ENCODE data around the gene TIMM10B. TPM values are rescaled to one million over a fixed set of nuclear protein-coding genes. Genes with fewer than 3 reads are reported as not detected.
"Not testable (repeated sequence)": the region's sequence is repeated elsewhere in the genome, so short reads cannot be mapped to it uniquely, and the experiment has no call there.

Gene TIMM10B
- total and polyA plus RNA-seq, 2 experiments from 2014 or later, result 56.3 to 65.8 TPM

DNA sequence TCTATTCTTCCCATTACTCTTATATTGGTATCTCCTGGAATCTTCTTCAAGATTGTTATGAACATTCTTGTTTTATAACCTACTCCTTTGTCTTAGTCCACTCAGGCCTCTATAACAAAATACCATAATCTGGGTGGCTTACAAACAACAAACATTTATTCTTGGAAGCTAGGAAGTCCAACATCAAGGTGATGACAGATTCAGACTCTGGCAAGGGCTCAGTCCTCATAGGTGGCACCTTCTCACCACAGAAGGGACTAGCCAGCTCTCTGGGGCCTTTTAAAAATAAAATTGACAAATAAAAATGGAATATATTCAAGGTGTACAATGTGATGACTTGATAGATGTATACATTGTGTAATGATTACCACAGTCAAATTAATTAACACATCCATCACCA lies 35.6 kb downstream of the TIMM10B start:
- H3K9me3 ChIP-seq (ENCODE audit: low read depth), result no peaks in the 10 kb centered on the region
- no peak overlapping the region for H2AFZ ChIP-seq
- no peaks in the 10 kb centered on the region for H3K4me1 ChIP-seq (ENCODE audit: insufficient read depth)
- H4K20me1 ChIP-seq (ENCODE audit: insufficient read depth, poor library complexity, severe bottlenecking), result no peaks in the 10 kb centered on the region
- no peak overlapping the region for H3K4me3 ChIP-seq
- no peaks in the 10 kb centered on the region for H3K79me2 ChIP-seq
- no peaks in the 10 kb centered on the region for H3K9me2 ChIP-seq (replicated peaks; ENCODE audit: insufficient read depth)
- H3K27ac ChIP-seq, result no peak overlapping the region
- DNase-seq (ENCODE audit: low spot score), result no peak
- no peaks in the 10 kb centered on the region for H3K36me3 ChIP-seq (replicated peaks; ENCODE audit: insufficient read depth, low read depth)
- no peaks in the 10 kb centered on the region for H3K27me3 ChIP-seq
- H3K4me2 ChIP-seq, result no peak overlapping the region
- no peak for TF ChIP-seq CTCF (IDR thresholded peaks at IDR 0.05; ENCODE audit: poor library complexity)

DNA sequence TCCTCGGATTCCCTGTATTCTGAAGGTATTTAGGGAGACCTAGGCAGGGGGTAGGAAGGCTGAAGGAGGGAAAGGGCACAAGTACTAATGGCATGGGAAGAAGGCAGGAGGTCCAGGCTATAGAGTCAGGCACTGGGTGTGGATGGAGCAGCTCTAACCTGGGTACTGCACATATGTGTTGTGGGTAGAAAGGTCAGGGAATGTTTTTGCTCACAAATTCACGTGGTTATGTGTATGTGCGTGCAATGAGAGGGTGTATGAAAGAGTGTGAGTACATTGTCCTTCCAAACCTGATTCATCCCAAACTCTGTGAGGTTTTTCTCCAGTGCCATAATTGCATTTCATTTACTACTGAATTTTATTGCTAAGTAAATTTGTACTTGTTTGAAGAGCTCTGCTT lies 39.0 kb downstream of the TIMM10B start:
- 73% methylated on average over 3 of the region's 3 CpGs for WGBS (ENCODE audit: low lambda C conversion rate, missing lambda C conversion rate)
- peaks cover 10% of the 10 kb centered on the region for H3K4me1 ChIP-seq (ENCODE audit: insufficient read depth)
- DNase-seq (ENCODE audit: low spot score), result no peak
- H2AFZ ChIP-seq, result no peak overlapping the region
- no peak overlapping the region for H3K4me2 ChIP-seq
- H3K9me3 ChIP-seq (ENCODE audit: low read depth), result no peaks in the 10 kb centered on the region
- no peaks in the 10 kb centered on the region for H3K27me3 ChIP-seq
- no peaks in the 10 kb centered on the region for H3K79me2 ChIP-seq
- H3K9me2 ChIP-seq (replicated peaks; ENCODE audit: insufficient read depth), result no peaks in the 10 kb centered on the region
- no peaks in the 10 kb centered on the region for H4K20me1 ChIP-seq (ENCODE audit: insufficient read depth, poor library complexity, severe bottlenecking)
- no peak overlapping the region for H3K27ac ChIP-seq
- H3K36me3 ChIP-seq (replicated peaks; ENCODE audit: insufficient read depth, low read depth), result no peaks in the 10 kb centered on the region
- no peak overlapping the region for H3K4me3 ChIP-seq
- TF ChIP-seq EZH2phosphoT487 (IDR thresholded peaks at IDR 0.05; ENCODE audit: low read depth, severe bottlenecking, unreplicated experiment) (no peak), EZH2 (IDR thresholded peaks at IDR 0.05; ENCODE audit: borderline replicate concordance) (no peak), CTCF (IDR thresholded peaks at IDR 0.05; ENCODE audit: poor library complexity) (no peak)

GRCh38 chr11:6521946-6522345 lies 40.6 kb downstream of the TIMM10B start:
- H3K4me1 ChIP-seq (ENCODE audit: insufficient read depth), result peaks cover 10% of the 10 kb centered on the region
- H3K79me2 ChIP-seq; H4K20me1 ChIP-seq (ENCODE audit: insufficient read depth, poor library complexity, severe bottlenecking); H3K9me2 ChIP-seq (replicated peaks; ENCODE audit: insufficient read depth); H3K36me3 ChIP-seq (replicated peaks; ENCODE audit: insufficient read depth, low read depth); H3K4me2 ChIP-seq; H3K4me3 ChIP-seq; DNase-seq (ENCODE audit: low spot score); H2AFZ ChIP-seq; H3K27ac ChIP-seq; H3K27me3 ChIP-seq; H3K9me3 ChIP-seq (ENCODE audit: low read depth): not testable (repeated sequence)
- WGBS (ENCODE audit: low lambda C conversion rate, missing lambda C conversion rate), result 95% methylated on average over 3 of the region's 3 CpGs

- Histone ChIP-seq H3K4me2 (no peak overlapping the region), H3K27ac (peak overlapping the region; percentile 67)
- DNase-seq (ENCODE audit: low spot score), result peak; percentile 56
Measured at GRCh38 chr11:6523253-6523652, 42.0 kb downstream of the TIMM10B start.

More at GRCh38 chr11:6523253-6523652, 42.0 kb downstream of the TIMM10B start:
- H2AFZ ChIP-seq, result no peak overlapping the region
- H3K9me2 ChIP-seq (replicated peaks; ENCODE audit: insufficient read depth), result no peaks in the 10 kb centered on the region
- no peaks in the 10 kb centered on the region for H3K36me3 ChIP-seq (replicated peaks; ENCODE audit: insufficient read depth, low read depth)
- no peaks in the 10 kb centered on the region for H3K27me3 ChIP-seq
- TF ChIP-seq EZH2 (IDR thresholded peaks at IDR 0.05; ENCODE audit: borderline replicate concordance) (no peak), EZH2phosphoT487 (IDR thresholded peaks at IDR 0.05; ENCODE audit: low read depth, severe bottlenecking, unreplicated experiment) (no peak), CTCF (IDR thresholded peaks at IDR 0.05; ENCODE audit: poor library complexity) (no peak)
- H4K20me1 ChIP-seq (ENCODE audit: insufficient read depth, poor library complexity, severe bottlenecking), result no peaks in the 10 kb centered on the region
- H3K9me3 ChIP-seq (ENCODE audit: low read depth), result no peaks in the 10 kb centered on the region
- peaks cover 10% of the 10 kb centered on the region for H3K4me1 ChIP-seq (ENCODE audit: insufficient read depth)
- WGBS (ENCODE audit: low lambda C conversion rate, missing lambda C conversion rate), result 38% methylated on average over 1 of the region's 1 CpG
- H3K4me3 ChIP-seq, result no peak overlapping the region
- H3K79me2 ChIP-seq, result no peaks in the 10 kb centered on the region

Measured in hepatocyte (in vitro differentiated cells).